Upper lobe of left lung (tissue), 4 donors: ENCODE results near the gene ASMTL.

Source experiments
- CTCF ChIP-seq, 6 experiments: fragments of 450-650 bp in 4 of 6; fragments of 200-600 bp in 2 of 6; sonication (generic) in 2 of 6; IDR thresholded peaks; one replicate each; pipeline ENCODE4 v1.5.1; 2016 to 2019; ENCODE audit warnings: antibody characterized with exemption in 6 of 6
- POLR2A ChIP-seq, 4 donors: fragments of 450-650 bp; IDR thresholded peaks; one replicate each; pipeline ENCODE4 v1.5.1; 2016 to 2017; ENCODE audit warnings: antibody characterized with exemption in 4 of 4, mild to moderate bottlenecking in 2 of 4

GRCh38 chrX:1449823-1450149 lies 2.9 kb downstream of the ASMTL start:
- no peak for TF ChIP-seq CTCF (IDR thresholded peaks at IDR 0.05)
- TF ChIP-seq POLR2A (IDR thresholded peaks at IDR 0.05) = no peak
